ENCODE results near the gene NEXN.
"Not testable (repeated sequence)": the region's sequence is repeated elsewhere in the genome, so short reads cannot be mapped to it uniquely, and the experiment has no call there.

The NEXN gene

DNA sequence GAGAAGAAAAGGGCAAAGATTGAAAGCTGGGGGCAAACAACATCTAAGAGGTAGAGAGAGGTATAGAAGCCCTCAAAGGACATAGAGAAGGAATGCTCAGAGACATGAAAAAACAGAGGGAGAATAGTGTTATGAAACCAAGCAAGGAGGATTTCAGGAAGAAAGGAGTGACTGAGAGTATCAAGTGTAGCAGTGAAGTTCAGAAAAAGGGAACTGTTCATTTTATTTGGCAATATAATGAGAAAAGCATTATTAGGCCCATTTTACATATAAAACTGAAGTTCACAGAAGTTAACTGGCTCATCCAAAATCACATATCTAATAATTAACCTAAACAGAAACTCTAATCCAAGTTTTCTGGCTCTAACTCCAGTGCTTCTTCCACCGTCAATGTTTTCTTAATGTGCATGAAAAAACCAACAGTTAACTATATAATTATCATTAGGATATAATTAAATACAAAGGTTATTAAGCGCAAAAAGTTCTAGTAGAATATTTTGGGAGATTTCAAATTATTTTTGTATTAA, 17.7 kb downstream of the NEXN start:
- no peak for DNase-seq

DNA sequence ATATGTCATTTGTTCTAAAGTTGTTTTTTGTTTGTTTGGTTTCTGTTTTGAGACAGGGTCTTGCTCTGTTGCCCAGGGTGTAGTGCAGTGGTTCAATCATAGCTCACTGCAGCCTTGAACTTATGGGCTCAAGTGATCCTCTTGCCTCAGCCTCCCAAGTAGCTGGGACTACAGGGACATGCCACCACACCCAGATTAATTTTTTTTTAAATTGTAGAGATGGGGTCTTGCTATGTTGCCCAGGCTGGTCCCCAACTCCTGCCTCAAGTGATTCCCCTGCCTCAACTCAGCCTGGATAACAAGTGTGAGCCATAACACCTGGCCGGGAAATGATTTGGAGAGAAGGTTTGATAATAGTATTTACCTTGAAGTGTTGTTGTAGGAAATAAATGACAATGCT, 18.2 kb downstream of the NEXN start:
- no peak for DNase-seq

DNA sequence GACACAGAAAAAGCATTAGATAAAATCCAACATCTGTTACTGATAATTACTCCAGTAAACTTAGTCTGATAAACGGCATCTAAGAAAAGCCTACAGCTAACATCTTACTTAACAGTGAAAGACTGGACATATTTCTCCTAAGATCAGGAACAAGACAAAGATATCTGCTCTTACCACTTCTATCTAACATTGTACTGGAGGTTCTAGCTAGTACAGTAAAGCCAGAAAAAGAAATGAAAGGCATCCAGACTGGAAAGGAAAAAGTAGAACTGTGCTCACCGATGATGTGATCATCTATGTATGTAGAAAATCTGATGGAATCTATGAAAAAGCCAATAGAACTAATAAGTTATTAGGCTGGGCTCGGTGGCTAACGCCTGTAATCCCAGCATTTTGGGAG, 21.7 kb downstream of the NEXN start:
- DNase-seq: no peak

DNA sequence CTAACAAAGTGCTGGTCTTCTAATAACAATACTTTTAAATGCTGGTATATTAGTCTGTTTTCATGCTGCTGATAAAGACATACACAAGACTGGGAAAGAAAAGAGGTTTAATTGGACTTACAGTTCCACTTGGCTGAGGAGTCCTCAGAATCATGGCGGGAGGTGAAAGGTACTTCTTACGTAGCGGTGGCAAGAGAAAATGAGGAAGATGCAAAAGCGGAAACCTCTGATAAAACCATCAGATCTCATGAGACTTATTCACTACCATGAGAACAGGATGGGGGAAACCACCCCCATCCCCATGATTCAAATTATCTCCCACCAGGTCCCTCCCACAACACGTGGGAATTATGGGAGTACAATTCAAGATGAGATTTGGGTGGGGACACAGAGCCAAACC, 30.5 kb downstream of the NEXN start:
- DNase-seq: not testable (repeated sequence)

DNA sequence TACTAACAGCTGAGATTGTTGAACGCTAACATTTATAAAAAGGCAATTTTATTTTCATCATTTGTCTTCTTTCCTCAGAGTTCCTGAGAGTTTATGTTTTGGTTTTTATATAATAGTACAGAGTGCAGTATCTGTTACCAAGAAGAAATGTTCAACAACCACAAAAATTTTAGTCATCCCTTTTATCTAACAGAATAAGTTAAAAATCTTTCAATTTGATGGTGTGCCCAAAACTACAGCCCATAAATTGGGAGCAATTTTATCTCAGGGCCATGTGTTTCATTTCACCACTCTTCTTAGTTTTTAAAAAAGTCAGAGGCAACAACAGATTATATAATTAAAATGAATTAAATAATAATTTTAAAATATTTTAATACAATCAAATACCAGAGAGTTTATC, 37.1 kb downstream of the NEXN start:
- no peak for DNase-seq

DNA sequence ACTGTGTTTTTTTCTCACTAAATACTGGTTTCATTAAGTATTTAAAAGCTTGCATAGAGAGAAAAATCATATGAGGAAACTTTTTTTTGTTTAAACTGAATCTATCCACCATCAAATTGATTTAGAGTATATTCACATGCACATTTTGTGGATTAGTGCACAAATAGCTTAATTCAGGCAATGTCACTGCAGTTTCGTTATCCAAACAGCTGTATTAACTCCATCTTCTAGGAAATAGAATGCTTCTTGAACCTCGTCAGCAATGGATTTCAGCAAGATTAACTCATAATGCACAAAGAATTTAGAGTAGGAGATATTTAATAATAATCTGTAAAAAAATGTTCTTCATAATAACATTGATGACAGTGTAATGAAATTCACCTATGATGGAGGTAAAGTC, 37.5 kb downstream of the NEXN start:
- DNase-seq: no peak

DNA sequence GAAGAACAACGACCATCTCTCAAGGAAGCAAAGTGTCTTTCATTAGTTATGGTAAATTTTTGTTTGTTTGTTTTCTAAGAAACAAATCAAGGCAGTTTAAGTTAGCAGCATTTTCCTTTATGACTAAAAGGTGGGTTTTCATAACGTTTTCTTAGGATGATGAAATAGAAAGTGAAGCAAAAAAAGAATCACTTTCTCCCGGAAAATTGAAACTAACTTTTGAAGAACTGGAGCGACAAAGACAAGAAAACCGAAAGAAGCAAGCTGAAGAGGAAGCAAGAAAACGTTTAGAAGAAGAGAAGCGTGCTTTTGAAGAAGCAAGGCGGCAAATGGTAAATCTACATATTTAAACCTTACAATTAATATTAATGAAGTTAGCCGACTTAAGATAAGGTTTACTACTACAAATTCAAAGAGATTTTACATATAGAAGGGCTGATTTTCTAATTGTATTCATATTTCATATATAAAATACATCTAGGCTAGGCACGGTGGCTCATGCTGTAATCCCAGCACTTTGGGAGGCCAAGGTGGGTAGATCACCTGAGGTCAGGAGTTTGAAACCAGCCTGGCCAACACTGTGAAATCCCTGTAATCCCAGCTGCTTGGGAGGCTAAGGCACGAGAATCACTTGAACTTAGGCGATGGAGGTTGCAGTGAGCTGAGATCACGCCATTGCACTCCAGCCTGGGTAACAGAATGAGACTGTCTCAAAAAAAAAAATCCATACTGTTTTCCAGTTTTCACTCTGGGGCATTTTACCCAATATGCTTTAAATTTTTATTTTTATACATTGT, 38.3 kb downstream of the NEXN start:
- DNase-seq: no peak

DNA sequence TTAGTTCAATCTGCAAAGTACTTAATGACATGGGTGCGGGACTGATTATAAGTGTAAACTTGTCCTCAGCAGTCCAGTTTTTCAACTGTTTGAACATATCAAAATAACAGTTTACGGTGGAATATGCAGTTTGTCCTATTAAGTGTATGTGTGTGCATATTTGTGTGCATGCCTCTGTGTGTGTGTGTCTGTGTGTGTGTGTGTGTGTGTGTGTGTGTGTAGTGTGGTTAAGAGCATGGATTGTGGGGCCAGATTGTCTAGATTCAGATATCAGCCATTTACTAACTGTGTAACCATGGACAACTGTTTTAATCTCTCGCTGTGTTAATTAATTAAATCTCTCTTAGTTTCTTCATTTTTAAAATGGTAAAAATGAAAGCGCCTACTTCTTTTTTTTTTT, 39.0 kb downstream of the NEXN start:
- DNase-seq: no peak

DNA sequence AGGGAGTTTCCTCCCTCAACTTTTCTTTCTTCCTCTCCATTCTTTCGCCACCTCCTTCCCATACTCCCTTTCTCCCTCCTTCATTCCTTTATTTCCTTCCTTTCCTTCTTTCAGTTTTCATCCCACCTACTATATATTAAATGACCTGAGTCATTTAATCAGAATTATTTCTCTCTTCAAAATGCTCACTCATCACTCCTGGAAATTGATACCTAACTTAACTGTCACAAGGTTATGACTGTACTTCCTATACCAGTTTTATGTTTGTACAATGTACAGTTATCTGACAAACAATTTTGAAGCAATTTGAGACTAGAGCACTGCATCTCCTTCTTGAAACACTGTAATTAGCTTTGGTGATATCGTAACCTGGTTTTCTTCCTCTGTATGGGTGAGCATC, 41.4 kb downstream of the NEXN start:
- no peak for DNase-seq

DNA sequence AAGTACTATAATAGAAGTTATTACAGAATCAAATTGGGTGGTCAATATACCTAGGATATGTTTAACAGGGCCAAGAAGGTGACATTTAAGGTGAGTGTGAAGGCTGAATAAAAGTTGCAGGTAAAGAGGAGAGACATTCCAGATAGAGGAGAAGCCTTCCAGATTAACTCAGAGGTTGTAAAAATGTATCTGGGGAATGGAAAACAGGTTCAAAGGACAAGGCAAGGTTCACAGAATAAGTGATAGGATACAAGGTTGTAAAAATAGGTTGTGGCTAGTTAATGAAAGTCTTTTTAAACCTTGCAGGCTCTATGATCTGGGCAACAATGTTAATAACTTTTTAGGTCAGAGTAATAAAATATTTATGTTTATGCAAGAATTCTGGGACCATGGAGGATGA, 50.2 kb downstream of the NEXN start:
- no peak for DNase-seq

DNA sequence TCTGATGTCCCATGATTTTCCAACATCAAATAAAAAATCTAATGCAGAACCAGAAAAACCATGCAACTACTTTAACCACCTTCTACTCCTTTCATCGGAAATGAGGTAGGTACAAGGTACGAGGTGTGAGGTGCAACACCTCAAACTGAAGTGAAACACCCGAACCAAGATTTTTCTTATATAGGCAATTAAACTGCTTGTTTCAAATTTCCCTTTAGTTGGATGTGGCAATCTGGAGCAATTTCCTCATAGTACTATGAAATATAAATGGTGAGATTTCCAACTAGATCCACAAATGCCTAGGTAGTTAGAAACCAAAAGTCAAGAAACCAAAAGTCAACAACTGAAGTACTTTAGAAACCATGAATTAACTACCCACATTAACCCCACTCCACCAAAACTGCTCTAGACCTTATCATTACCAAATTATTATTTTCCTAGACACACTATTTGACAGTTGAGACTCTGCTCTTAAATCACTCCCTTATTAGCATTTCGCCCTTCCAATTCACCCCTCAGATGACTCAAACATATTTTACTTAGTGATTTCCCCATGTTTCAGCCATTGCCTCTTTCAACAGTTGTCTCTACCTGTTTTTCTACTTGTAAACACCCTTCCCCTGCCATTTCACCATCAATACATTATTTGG, 52.6 kb downstream of the NEXN start:
- no peak for DNase-seq

DNA sequence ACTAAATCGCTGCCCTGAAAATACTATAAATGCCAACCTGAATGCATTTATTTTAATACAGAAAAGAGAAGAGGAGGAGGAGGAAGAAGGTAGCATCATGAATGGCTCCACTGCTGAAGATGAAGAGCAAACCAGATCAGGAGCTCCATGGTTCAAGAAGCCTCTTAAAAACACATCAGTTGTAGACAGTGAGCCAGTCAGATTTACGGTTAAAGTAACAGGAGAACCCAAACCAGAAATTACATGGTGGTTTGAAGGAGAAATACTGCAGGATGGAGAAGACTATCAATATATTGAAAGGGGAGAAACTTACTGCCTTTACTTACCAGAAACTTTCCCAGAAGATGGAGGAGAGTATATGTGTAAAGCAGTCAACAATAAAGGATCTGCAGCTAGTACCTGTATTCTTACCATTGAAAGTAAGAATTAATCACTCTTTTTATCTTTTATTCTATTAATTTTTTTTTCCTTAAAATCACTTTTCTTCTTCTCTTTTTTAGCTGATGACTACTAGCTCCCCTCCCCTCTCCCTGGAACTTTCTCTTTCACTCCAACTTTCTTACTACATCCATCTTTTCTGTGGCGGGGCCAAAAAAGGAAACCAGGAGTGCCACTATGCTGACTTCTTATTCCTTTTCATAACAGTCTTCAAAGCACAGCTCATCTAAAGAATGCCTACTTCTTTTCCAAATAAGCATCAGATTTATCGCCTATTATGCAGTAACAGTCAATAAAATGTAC, 54.1 kb downstream of the NEXN start:
- DNase-seq: no peak

DNA sequence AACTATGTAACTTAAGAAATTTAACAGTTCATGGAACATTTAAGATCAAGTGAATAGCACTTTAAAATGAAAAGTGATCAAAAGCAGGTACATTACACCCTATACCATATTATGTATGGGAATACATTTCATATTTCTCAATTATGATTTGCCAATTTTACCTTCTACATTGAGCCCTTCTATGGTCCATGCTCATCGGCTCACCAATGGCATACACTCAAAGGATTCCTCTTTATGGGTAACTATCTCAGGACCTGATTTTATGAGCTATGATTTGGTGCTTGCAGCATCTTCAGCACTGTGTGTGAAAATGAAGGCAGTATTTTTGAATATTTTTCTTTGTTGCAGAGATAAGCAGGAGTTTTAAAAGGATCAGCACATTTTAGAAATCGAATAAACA, 56.9 kb downstream of the NEXN start:
- DNase-seq: no peak

DNA sequence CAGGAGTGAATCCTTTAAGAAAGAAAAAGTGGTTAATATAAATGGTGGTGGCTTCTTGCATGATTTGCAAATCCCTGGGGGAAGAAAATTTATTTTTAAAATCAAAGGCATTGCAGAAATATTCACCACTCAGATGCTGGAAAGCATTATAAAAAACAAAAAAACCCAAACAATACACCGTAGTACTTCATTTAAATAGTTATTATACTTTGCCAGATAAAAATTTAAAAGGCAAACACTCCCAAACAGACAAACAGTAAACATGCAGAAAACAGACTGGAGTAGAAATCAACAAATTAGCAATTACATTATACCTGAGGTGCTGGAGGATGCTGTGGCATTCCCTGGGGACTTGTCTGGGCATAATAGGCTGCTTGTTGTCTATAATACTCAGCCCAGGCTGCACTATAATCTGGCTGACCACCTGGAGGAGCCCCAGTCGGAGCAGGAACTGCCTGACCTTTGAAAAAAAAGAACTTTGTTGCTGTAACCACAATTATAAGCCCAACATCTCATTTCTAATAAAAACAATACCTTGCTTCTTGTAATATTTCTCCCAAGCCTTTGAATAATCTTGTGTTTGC, 60.5 kb downstream of the NEXN start:
- DNase-seq: no peak

DNA sequence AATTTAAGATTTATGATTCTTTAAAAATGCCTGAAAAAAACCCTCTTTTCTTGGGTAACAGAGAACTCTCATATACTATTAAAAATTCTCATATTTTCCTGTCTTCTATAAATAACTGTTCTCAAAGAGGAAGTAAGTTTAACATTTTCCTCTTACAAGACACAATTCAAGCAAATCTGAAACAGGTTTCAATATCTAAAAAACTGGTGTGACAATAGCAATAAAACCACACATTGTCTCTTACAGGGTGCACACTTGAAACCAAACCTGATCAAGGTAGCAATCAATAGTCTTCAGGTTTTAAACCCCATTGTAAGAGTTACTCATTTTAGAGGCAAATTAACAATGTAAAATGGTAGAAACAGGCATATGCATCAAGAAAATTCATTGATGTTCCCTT, 62.4 kb downstream of the NEXN start:
- DNase-seq: no peak

DNA sequence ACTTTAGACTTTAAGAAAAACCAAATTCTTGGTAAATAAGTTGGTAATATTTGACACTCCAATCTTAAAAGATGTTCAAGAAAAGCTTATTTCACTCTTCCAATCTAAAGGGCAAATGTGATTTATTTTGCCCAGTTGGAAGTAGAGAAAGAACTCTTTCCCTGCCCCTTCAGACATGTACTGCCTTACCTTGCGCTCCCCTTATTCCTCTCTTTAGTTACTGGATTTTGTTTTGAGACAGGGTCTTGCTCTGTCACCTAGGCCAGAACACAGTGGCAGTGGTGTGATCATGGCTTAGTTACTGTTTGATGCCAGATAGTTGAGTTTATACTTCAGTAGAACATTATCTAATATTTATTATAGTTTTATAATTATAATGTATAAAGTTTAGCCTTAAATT, 62.9 kb downstream of the NEXN start:
- DNase-seq: no peak

DNA sequence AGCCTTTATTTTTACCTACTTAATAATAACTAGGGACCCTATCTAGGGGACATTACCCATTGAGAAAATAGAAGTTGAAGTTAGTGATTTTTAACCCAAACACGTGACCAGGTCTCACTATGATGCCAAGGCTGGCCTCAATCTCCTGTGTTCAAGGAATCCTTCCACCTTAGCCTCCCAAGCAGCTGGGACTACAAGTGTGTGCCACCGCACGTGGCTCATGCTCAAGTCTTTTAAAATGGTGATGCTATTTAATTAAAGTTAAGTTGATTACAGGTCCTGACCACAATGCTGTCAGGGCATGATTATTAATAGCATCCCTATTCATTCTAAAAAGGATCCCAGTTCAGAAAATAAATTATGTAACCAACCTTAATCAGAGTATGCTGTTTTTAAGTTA, 65.5 kb downstream of the NEXN start:
- DNase-seq: no peak

DNA sequence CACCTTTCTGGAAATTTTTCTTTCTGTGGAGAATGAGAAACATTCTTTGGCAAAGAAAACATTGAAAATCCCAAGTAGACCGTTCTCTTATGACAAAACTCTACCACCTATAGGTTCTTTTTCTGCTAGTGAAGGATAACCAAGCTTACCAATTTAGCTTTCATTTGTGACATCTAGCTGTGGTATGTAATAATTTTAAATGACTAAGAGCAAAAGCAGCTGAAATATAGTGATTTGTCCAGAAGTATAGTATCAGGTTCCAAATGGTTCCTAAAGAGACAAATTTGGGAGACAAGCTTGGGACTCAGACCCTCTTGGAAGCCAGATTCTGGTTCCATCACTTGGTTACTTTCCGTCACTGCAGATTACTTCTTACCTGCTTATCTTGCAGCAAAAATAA, 66.1 kb downstream of the NEXN start:
- DNase-seq: no peak

DNA sequence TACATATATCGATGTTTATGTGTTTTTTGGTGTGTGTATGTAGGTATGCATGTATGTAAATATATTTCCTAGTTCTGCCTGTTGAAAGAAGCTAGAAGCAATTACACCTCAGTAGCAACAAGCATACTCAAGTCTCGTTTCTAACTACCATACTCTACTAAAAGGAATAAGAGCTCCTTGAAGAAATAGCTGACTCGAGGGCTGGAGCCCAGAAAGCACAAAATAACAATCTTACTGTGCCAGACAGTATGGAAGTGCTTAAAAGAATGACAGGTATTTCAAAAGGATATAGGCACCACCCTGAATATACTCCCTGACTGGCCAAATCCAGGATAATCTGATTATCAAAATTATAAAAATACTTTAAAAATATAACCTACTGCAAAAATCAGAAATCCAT, 67.3 kb downstream of the NEXN start:
- no peak for DNase-seq

DNA sequence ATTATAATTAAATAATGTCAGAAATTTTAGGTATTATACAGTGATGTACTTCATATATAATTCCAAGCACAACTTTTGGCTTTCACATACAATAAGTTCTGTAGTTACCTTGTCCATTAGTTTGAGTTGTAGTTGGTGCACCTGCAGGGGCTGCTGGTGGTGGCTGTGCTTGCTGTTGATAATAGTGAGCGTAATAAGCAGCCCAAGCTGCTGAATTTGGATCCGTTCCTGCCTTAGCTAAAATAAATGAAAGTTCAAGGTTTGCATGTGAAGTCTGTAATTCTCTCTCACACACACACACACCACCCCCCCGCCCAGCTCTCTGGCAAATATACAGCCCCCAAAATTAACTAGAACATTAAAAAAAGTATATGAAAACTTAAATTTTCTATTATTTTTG, 68.0 kb downstream of the NEXN start:
- no peak for DNase-seq

DNA sequence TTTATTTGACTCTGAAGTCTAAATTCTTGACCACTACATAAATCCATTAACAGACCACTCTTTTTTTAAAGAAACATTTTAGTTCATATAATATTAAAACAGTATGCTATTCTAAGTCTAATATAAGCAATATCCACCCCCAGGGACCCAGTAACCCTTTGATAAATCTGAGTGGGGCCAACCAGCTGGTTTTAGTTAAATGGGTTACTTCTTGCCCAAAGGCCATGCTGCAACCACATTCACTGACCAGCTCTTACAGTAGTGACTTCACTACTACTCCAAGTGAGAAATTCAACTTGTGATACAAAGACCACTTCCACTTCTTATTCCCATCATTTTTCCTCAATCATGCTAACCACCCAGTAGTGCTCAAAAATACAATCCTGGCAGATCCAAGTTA, 70.0 kb downstream of the NEXN start:
- no peak for DNase-seq

DNA sequence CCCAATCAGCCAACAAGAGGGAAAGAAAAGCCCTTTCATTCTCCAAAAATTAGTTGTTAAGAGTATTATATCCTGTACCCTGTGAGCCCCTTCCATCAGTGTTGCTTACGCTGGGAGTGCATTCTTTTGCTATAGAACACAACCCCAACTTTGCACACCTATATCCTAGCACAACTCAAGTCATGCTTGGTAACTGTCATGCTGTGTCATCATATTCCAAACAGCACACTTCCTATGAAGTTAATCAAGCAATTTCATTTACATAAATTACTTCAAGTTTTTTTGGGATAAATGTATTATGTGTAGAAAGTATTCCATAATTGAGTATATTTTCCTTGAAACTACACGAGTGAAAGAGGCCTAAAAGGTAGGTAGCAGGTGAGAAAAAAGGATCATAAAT, 70.4 kb downstream of the NEXN start:
- no peak for DNase-seq

DNA sequence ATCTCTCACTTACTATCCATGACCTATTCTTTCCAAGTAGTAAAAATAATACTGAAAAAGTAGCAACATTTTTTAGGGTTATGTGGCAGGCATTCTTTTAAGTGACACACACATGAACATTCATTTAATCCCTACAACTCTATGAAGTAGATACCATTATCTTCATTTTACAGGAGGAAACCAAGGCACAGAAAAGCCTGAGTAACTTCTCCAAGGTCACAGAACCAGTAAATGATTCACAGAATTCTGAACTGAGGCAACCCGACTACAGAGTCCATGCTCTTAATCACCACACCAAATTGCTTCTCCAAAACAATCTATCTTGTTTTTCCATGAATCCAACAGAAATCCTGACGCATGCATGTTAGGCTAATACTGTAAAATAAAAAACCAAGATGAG, 73.0 kb downstream of the NEXN start:
- no peak for DNase-seq

DNA sequence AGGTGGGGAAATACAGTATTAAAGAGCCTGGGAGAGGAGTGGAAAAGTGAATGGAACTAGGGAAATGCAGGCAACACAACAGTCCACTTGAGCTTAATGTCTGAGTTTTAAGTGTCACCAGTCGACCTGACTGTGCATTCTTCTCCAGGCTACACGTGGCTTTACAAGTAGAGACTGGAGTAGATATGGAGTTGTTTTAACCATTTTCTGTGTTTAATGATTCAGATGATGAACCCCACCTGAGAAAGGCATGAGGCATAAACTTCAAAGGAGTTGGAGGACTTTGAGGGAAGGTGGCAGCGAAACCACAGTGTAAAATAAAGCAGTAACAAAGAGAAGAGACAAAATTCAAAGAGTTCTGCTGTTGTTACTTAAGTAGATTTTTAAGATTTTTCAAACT, 77.9 kb downstream of the NEXN start:
- DNase-seq: no peak

Data from activated CD4-positive, alpha-beta T cell treated with anti-CD3 and anti-CD28 coated beads, Interleukin-2, amount 50 U/mL, for 4 hours (primary cell).